ENCODE measurements around the gene RALB.
A peak's percentile ranks its signal among the peaks of the same experiment; 100 is the strongest.

Gene RALB

DNA sequence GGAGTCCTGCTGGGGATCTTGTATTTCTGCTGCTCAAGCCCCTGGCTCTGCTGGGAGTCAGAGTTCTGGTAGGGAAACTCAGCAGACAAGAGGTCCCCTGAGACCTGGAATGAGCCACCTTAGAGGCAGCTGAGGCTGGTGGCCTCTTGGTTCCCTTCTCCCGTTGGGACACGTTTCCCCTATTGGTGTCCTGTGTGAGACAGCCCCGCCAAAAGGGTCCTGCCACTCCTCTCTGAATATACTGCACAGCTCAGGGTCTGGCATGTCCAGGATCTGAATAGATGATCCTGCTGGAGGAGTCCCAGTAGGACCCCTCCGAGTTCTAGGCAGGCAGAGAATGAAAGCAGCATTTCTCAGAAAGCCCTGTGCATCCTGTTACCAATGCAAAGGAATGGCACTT is 2.0 kb upstream of the RALB start:
- TF ChIP-seq, protein P1, sequence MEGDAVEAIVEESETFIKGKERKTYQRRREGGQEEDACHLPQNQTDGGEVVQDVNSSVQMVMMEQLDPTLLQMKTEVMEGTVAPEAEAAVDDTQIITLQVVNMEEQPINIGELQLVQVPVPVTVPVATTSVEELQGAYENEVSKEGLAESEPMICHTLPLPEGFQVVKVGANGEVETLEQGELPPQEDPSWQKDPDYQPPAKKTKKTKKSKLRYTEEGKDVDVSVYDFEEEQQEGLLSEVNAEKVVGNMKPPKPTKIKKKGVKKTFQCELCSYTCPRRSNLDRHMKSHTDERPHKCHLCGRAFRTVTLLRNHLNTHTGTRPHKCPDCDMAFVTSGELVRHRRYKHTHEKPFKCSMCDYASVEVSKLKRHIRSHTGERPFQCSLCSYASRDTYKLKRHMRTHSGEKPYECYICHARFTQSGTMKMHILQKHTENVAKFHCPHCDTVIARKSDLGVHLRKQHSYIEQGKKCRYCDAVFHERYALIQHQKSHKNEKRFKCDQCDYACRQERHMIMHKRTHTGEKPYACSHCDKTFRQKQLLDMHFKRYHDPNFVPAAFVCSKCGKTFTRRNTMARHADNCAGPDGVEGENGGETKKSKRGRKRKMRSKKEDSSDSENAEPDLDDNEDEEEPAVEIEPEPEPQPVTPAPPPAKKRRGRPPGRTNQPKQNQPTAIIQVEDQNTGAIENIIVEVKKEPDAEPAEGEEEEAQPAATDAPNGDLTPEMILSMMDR (IDR thresholded peaks at IDR 0.05) = no peak

DNA sequence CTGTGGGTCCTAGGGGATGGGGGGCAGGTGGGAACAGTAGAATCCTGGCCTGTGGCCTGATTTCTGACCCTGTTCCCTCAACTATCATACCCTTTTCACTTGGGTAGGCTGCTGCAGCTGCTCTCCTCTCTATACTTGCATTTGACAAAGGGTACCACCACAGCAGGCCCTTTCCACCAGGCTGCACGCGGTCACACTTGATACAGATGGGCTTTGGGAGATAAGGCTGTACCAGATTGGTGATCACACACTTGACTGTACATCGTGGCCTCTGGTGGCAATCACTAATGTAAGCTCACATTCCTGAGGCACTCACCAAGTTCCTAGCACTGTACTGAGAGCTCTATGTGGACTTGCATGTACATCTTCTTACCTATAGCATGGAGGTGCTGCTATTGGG is 1.6 kb upstream of the RALB start:
- TF ChIP-seq, protein P1 (IDR thresholded peaks at IDR 0.05) = no peak

DNA sequence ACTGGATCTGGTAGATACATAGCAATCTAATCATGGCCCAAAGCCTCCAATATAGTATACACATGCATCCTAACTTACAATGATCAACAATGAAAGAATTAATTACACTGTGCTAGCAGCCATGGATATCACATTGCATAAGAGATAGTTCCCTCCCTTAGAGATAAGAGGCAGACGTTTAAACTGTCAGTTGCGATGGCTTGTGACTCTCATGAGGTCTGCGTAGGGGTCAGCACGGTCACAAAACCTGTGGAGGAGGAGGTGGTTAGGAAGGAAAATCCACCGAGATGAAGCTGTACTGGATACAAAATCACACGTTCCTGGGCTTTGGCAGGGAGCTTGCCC is 800 bp upstream of the RALB start:
- TF ChIP-seq, protein P1 (IDR thresholded peaks at IDR 0.05) = no peak

DNA sequence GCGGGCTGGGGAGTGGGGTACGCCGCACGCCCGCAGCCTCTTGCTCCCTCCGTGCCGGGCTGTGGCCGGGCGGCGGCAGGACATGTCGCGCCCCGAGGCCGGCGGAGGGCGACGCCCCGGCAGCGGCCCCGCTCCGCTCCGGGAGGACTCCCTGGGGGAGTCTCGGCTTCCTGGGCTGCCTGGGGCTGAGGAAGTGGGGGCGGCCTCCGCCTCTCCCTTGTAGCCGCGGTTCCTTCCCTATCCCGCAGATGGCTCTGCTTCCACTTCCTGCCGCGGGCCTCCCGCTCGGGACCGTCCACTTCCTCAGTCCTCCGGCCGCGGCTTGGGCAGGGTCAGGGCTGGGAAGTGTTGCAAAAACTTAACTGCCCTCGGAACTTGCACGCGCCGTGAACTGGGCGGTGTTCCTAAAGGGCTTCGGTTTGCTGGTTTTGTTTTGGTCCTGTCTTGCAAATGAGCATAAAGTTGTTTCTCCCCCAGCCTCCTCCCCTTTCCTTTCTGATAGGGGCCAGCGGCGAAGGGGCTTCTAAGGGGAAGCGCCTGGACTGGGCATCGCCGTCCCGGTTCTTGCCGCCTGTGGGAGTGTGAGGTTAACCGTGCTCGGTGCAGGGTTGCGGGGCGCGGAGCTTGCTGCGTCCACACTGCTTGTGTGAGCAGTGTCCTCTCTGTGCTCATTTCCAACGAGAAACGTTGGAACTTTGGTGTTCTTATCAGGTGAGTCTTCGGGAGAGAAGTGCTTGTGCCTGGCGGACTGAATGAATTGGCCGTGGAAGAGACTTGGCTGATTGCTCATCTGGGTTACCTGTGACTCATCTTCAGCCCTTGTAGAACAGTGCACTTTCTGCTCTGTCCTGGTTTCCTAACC is 600 bp downstream of the RALB start:
- TF ChIP-seq, protein P1 (IDR thresholded peaks at IDR 0.05) = peak; percentile 39

DNA sequence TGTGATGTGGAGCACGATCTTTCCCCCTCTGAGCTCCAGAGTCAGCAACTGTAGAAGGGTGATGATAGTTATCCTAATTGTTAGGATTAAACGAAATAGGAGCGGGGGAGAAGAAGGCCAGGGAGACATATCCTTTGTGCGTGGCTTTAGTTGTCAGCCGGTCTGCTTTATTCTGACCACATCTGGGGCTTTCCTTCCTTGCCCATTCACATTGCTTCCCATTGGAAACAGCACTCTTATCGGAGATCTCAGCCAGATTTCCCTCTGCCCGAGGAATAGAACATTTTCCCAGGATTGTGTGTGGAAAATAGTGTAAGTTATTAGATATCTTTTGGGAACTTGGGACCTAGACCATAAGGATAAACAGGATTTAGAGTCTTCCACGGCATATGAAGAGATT is 1.5 kb downstream of the RALB start:
- TF ChIP-seq, protein P1 (IDR thresholded peaks at IDR 0.05) = no peak

DNA sequence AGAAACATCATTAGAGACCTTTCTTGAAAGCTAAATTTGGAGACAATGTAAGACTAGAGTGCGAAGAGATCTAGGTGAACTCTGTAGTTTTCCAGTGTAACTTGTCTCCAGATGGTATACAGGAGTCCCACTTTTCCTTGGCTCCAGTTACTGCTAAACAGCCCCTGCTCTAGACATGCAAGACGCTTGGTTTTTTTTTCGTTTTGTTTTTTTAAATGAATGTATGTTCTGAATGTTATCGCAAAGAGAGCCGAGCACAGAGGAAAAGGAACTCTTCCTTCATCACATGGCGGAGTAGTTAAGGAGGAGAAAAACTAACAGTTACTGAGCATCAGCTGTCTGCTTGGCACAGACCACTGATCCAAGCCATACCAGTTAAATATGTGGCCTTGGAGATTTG is 2.4 kb downstream of the RALB start:
- TF ChIP-seq, protein P1 (IDR thresholded peaks at IDR 0.05) = no peak

DNA sequence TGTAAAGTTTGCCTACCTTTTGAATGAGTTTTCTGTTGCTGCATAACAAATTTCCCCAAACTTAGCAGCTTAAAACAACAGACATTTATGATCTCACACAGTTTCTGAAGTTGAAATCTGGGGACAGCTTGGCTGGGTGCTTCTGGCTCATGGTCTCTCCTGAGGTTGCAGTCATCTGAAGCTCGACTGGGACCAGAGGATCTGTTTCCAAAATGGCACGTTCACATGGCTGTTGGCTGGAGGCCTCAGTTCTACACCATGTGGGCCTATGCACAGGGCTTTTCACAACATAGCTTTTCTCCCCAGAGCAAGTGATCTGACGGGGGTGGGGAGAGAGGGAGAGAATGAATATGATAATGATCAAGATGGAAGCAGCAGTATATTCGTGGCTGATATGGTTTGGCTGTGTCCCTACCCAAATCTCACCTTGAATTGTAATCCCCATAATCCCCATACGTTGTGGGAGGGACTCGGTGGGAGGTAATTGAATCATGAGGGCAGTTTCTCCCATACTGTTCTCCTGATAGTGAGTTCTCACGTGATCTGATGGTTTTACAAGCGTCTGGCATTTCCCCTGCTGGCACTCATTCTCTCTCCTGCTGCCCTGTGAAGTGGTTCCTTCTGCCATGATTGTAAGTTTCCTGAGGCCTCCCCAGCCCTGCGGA is 3.5 kb downstream of the RALB start:
- TF ChIP-seq, protein P1 (IDR thresholded peaks at IDR 0.05) = no peak

Data from LNCAP (cell line).